Activated CD8-positive, alpha-beta memory T cell treated with anti-CD3 and anti-CD28 coated beads for 4 hours (primary cell): Measurements from ENCODE around the gene COL4A2.

Experiments used
- DNase-seq, 2 donors: peaks; one replicate each; pipeline ENCODE4 v3.0.0-alpha.2; 2020; ENCODE audit warnings: low read depth in 2 of 2

COL4A2 gene

GRCh38 chr13:110419381-110419791, 112.3 kb downstream of the COL4A2 start:
- DNase-seq = no peak

GRCh38 chr13:110419946-110420345, 112.9 kb downstream of the COL4A2 start:
- DNase-seq = no peak

- no peak for DNase-seq
These were observed 113.5 kb downstream of the COL4A2 start for GRCh38 chr13:110420626-110421025.

GRCh38 chr13:110421061-110421460, 114.0 kb downstream of the COL4A2 start:
- no peak for DNase-seq

- no peak for DNase-seq
These were observed 114.8 kb downstream of the COL4A2 start for GRCh38 chr13:110421696-110422385.

GRCh38 chr13:110422913-110423688, 116.0 kb downstream of the COL4A2 start:
- DNase-seq = no peak

- DNase-seq = no peak
These were observed 116.7 kb downstream of the COL4A2 start for GRCh38 chr13:110423689-110424302.

- DNase-seq = no peak
These were observed 117.7 kb downstream of the COL4A2 start for GRCh38 chr13:110424569-110425443.

GRCh38 chr13:110425444-110425780, 118.3 kb downstream of the COL4A2 start:
- no peak for DNase-seq

- DNase-seq = no peak
These were observed 119.7 kb downstream of the COL4A2 start for GRCh38 chr13:110426735-110427134.

GRCh38 chr13:110428313-110428712, 121.2 kb downstream of the COL4A2 start:
- DNase-seq = no peak

GRCh38 chr13:110430391-110431336, 123.6 kb downstream of the COL4A2 start:
- no peak for DNase-seq

- no peak for DNase-seq
These were observed 124.6 kb downstream of the COL4A2 start for GRCh38 chr13:110431425-110432294.

GRCh38 chr13:110432522-110432921, 125.4 kb downstream of the COL4A2 start:
- no peak for DNase-seq

- no peak for DNase-seq
These were observed 125.9 kb downstream of the COL4A2 start for GRCh38 chr13:110433014-110433413.

- DNase-seq = no peak
These were observed 127.5 kb downstream of the COL4A2 start for GRCh38 chr13:110434629-110435028.

GRCh38 chr13:110435331-110435730, 128.2 kb downstream of the COL4A2 start:
- no peak for DNase-seq

GRCh38 chr13:110436276-110436675, 129.2 kb downstream of the COL4A2 start:
- DNase-seq = no peak

- no peak for DNase-seq
These were observed 129.8 kb downstream of the COL4A2 start for GRCh38 chr13:110436786-110437370.
